ENCODE data around the gene CFAP46.
"Not testable (repeated sequence)": the region's sequence is repeated elsewhere in the genome, so short reads cannot be mapped to it uniquely, and the experiment has no call there.

The CFAP46 gene

DNA sequence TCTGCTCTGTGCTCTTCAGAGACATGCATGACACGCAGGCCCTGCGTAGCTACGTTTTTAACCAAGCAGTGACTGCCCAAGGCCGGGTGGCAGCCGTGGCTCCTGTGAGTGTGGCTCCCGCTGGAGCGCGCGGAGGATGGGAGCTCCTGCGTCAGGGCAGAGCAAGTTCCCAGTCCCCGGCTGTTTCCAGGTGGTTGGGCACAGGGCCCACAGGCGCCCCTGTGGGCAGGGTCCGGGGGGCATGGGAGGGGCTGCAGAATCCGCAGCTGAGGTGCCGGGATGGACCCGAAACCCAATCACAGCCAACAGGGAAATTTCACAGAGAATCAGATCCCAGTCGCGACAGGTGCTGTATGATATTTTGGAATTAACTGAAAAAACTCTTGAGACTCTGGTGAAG lies 166.2 kb downstream of the CFAP46 start:
- TF ChIP-seq, protein P1, sequence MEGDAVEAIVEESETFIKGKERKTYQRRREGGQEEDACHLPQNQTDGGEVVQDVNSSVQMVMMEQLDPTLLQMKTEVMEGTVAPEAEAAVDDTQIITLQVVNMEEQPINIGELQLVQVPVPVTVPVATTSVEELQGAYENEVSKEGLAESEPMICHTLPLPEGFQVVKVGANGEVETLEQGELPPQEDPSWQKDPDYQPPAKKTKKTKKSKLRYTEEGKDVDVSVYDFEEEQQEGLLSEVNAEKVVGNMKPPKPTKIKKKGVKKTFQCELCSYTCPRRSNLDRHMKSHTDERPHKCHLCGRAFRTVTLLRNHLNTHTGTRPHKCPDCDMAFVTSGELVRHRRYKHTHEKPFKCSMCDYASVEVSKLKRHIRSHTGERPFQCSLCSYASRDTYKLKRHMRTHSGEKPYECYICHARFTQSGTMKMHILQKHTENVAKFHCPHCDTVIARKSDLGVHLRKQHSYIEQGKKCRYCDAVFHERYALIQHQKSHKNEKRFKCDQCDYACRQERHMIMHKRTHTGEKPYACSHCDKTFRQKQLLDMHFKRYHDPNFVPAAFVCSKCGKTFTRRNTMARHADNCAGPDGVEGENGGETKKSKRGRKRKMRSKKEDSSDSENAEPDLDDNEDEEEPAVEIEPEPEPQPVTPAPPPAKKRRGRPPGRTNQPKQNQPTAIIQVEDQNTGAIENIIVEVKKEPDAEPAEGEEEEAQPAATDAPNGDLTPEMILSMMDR (conservative IDR thresholded peaks at IDR 0.05), result no peak
- no peak overlapping the region for H3K27ac ChIP-seq

DNA sequence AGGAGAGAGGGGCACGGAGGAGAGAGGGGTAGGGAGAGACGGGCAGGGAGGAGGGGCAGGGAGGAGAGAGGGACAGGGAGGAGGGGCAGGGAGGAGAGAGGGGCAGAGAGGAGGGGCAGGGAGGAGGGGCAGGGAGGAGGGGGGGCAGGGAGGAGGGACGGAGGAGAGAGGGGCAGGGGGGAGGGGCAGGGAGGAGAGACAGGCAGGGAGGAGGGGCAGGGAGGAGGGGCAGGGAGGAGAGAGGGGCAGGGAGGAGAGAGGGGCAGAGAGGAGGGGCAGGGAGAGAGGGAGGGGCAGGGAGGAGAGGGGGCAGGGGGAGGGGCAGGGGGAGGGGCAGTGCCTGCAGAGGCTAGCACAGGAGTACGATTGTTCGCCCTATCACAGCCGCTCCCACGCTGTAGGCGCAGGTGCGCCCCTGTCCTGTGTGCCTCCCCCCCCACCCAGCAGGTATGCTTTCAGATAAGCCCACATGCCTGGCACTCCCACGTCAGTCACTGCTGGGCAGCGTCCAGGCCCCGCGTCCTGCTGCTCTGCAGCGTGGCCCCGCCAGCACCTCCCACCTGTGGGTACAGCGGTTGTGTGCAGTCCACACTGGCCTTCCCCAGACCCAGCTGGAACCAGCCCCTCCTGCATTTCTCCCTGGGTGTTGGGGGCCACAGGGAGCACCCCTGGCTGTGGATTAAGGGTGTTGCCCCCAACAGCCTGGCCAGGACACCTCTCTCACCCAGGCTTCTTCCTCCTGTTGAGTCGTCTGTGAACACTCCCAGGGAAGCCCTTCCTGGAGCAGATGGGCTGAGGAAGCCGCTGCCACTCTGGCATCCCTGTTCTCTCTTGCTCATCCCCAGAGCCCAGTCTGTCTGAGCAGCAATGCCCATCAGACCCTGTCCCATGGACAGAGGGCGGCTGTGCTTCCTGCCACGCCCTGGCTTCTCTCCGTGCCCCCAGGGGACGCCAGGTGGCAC lies 167.2 kb downstream of the CFAP46 start:
- H3K27ac ChIP-seq, result no peak overlapping the region
- TF ChIP-seq, protein P1 (conservative IDR thresholded peaks at IDR 0.05), result no peak

DNA sequence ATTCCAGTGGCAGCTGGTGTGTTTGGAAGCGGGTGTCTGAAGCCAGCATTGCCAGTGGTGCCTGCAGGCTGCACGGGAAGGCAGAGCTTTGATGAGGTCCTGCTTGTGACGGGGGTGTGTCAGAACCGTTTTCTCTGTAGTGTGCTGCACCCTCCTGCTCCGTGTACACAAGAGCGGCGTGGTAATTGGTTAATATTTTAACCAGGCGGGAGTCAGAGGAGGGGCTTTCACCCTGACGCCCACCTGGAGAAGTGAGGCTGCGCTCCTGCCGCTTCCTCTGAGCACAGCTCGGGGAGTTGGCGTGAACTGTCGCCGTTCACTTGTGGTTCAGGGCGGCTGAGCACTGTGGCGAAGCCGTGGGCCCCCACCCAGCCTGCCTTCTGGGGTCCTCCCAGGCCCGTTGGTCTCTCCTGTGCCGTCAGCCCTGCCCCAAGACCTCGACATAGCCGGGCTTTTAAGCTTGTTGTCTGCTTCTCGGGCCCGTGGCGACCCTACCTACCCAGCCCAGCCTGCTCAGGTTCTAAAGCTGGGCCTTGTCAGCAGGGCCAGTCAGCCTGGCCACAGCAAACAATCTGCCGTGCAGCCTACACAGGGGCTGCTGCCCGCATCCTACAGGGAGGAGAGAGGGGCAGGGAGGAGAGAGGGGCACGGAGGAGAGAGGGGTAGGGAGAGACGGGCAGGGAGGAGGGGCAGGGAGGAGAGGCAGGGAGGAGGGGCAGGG lies 168.0 kb downstream of the CFAP46 start:
- TF ChIP-seq, protein P1 (conservative IDR thresholded peaks at IDR 0.05), result no peak
- H3K27ac ChIP-seq, result no peak overlapping the region

DNA sequence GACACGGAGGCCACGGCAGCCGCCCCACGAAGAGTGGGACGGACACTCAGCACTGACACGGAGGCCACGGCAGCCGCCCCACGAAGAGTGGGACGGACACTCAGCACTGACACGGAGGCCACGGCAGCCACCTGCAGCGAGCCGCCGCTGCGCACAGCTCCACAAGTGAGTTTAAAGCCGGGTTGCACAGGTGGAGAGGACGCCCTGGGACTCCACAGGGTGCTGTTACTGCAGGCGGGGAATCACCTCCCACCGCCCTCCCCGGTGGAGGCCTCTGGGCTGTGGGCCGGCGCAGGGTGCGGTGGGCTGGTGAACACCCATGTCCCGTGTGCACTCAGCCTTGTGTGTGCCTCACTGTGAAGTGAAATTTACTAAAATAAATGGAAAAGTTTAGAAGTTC lies 169.6 kb downstream of the CFAP46 start:
- H3K27ac ChIP-seq, result not testable (repeated sequence)

DNA sequence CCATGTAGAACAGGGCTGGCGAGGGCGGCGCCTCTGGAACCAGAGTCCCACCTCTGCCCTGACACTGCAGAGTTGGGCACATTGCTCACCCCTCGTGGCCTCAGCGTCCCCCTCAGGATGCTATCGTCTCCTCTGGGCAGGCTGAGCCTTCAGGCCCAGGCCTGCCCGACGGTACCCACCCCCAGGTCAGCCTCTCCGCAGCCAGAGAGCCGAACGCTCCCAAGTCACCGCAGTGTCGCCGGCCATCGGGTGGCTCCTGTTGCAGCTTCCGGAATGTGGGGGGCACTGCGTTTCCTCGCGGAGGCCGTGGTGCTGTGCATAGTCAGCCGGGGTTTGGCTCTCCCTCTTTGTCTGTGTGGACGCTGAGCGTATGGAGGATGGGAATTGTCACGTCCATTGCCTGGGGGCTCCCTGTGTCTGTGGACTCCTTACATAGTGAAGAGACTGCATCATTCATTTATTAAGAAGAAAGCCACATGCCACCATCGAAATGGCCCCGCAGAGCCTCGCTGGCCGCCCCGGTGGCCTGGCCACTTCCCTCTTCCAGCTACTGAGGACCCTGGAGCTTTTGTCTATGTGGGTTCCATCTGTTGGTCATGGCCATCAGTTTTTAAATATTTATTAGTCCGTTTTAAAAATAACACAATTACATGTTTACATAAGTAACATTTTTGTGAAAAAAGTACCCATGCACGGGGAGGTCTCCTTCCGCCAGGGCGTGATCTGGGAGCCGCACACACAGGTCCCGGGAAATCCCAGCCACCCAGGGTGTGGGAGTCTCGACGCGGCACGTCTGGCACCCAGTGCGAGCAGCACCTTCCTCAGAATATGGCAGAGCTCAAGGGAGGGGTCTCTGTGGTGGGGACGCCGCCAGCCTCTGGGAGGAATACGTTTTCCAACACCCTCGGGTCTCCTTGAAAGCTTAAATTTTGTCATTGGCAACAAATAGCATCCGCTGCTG lies 172.0 kb downstream of the CFAP46 start:
- TF ChIP-seq, protein P1 (conservative IDR thresholded peaks at IDR 0.05), result no peak
- H3K27ac ChIP-seq, result no peak overlapping the region

DNA sequence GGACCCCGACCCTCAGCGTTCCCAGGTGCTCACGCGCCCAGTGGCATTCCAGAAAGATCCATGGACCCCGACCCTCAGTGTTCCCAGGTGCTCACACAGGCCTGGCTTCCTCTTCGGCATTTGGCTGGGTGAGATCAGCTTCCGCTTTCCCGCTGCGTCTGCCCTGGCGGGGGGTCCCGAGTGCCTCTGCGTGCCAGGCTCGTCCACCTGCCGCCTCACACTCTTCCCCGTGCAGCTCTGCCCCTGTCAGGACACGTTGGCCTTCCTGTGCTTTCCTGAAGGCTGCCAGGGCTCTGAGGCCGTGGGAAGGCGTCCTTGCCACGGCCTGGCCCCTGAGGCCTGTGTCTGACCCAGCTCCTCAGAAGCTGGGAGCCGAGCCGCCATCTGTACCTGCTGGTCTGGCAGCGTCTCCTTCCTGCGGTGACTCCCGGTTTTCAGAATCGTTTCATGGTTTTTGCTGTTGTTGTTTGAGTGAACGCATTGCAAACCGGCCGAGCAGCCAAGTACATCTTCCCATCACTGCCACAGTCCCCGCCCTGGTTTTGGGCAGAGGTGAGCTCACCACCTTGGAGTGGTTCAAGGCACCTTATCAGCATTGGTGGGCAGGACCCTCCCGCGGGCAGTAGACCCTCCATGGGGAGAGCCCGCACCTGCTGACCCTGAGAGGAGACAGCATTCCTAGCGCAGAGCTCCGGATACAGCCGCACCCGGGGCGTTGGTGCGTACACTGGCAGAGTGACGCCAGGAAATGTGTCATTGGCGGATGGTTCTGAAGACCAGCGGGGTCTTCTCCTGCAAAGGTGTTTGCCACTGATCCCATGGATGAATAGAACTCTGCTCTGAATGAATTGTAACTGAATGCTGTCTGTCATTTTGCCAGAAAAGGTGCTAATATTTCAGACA lies 173.8 kb downstream of the CFAP46 start:
- no peak overlapping the region for H3K27ac ChIP-seq
- TF ChIP-seq, protein P1 (conservative IDR thresholded peaks at IDR 0.05), result no peak

DNA sequence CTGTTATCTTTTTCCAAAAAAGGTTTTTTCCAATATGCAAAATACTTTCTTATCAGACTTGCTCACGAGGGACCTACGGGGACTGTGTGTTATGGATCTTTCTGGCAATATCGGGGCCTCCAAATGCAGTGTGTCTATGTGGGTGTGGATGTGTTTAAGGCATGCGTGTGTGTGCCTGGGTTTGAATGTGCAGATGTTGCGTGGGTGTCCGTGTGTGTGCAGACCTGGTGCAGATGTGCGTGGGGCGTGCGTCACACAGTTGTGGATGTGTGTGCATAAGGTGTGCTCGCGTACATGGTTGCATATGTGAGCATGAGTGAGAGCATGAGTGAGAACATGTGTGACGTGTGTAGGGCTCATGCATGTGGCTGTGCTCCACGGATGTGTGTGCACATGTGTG lies 176.1 kb downstream of the CFAP46 start:
- H3K27ac ChIP-seq, result no peak overlapping the region
- TF ChIP-seq, protein P1 (conservative IDR thresholded peaks at IDR 0.05), result no peak
